HG03108 (cell line): ENCODE measurements around the gene NFATC3.

Experiments
- ATAC-seq: cut with Tn5 transposase; IDR thresholded peaks from one replicate; pipeline ENCODE4 v1.9.1; 2021; ENCODE audit warnings: moderate library complexity; ENCODE audit not compliant: unreplicated experiment

The NFATC3 gene

GRCh38 chr16:68228652-68229051 lies 143.5 kb downstream of the NFATC3 start:
- ATAC-seq, result no peak

- ATAC-seq, result no peak
Observed at GRCh38 chr16:68229431-68230175, 144.4 kb downstream of the NFATC3 start.

GRCh38 chr16:68230176-68230571 lies 145.0 kb downstream of the NFATC3 start:
- no peak for ATAC-seq

GRCh38 chr16:68230956-68231355 lies 145.8 kb downstream of the NFATC3 start:
- no peak for ATAC-seq

GRCh38 chr16:68231384-68232136 lies 146.4 kb downstream of the NFATC3 start:
- ATAC-seq, result no peak

GRCh38 chr16:68232335-68232734 lies 147.2 kb downstream of the NFATC3 start:
- ATAC-seq, result no peak

- ATAC-seq, result no peak
Observed at GRCh38 chr16:68233085-68233834, 148.1 kb downstream of the NFATC3 start.

GRCh38 chr16:68233835-68234187 lies 148.6 kb downstream of the NFATC3 start:
- no peak for ATAC-seq

- no peak for ATAC-seq
Observed at GRCh38 chr16:68234188-68235107, 149.3 kb downstream of the NFATC3 start.

GRCh38 chr16:68235108-68235886 lies 150.1 kb downstream of the NFATC3 start:
- ATAC-seq, result no peak

- no peak for ATAC-seq
Observed at GRCh38 chr16:68235887-68236136, 150.6 kb downstream of the NFATC3 start, which contains the start of gene ESRP2. Gene ESRP2 (minus strand): TSS chr16:68236127. CDS start chr16:68236045, 82 bp downstream.

- ATAC-seq, result no peak
Observed at GRCh38 chr16:68236137-68236825, 151.1 kb downstream of the NFATC3 start.

GRCh38 chr16:68236826-68237242 lies 151.7 kb downstream of the NFATC3 start:
- ATAC-seq, result no peak

GRCh38 chr16:68237243-68238028 lies 152.3 kb downstream of the NFATC3 start:
- peak; percentile 71 for ATAC-seq

- peak; percentile 13 for ATAC-seq
Observed at GRCh38 chr16:68238029-68238345, 152.8 kb downstream of the NFATC3 start.

GRCh38 chr16:68242085-68242484 lies 156.9 kb downstream of the NFATC3 start:
- no peak for ATAC-seq

GRCh38 chr16:68242926-68243858 lies 158.0 kb downstream of the NFATC3 start:
- ATAC-seq, result no peak

GRCh38 chr16:68244481-68244902 lies 159.3 kb downstream of the NFATC3 start:
- ATAC-seq, result no peak
